Kidney (tissue), 14 donors: ENCODE data around the gene IMMT. TPM values are rescaled to one million over a fixed set of nuclear protein-coding genes. Genes with fewer than 3 reads are reported as not detected.

Experiments used
- DNase-seq, 5 donors: peaks; one replicate each; pipeline ENCODE4 v3.0.0-alpha.2; 2013 to 2020
- FAIRE-seq: peaks from 2 replicates; lab custom pipeline; 2012; peaks lifted over from hg19 to GRCh38; lab: Jason Lieb, UNC
- H3K27ac ChIP-seq, 2 donors: one replicate each; pipeline ENCODE4 v1.7.0; 2013; ENCODE audit warnings: low read depth in 2 of 2, low read length in 2 of 2, inconsistent platforms in 1 of 2
- H3K27me3 ChIP-seq: one replicate; pipeline ENCODE4 v1.7.1; 2013; ENCODE audit warnings: low read length, inconsistent platforms; ENCODE audit not compliant: control insufficient read depth, insufficient read depth
- H3K36me3 ChIP-seq, 3 donors: one replicate each; pipeline versions ENCODE4 v1.7.0 to v1.7.1; 2013; ENCODE audit warnings: low read length in 3 of 3, control low read depth in 1 of 3, inconsistent platforms in 1 of 3; ENCODE audit not compliant: insufficient read depth in 3 of 3, control insufficient read depth in 2 of 3
- H3K4me1 ChIP-seq, 3 donors: one replicate each; pipeline versions ENCODE4 v1.7.0 to v1.7.1; 2013; ENCODE audit warnings: low read length in 3 of 3, inconsistent platforms in 1 of 3, low read depth in 1 of 3; ENCODE audit not compliant: control insufficient read depth in 2 of 3, insufficient read depth in 2 of 3
- H3K4me3 ChIP-seq, 3 donors: one replicate each; pipeline versions ENCODE4 v1.7.0 to v1.8.1; 2013; ENCODE audit warnings: low read length in 3 of 3, control low read depth in 1 of 3, inconsistent platforms in 1 of 3
- H3K9ac ChIP-seq, 3 donors: one replicate each; pipeline versions ENCODE4 v1.7.0 to v1.7.1; 2013; ENCODE audit warnings: low read length in 3 of 3, control low read depth in 1 of 3, inconsistent platforms in 1 of 3
- H3K9me3 ChIP-seq, 3 donors: one replicate each; pipeline versions ENCODE4 v1.7.0 to v1.7.1; 2013; ENCODE audit warnings: low read length in 3 of 3, control low read depth in 1 of 3, inconsistent platforms in 1 of 3; ENCODE audit not compliant: control insufficient read depth in 2 of 3, insufficient read depth in 1 of 3
- intact Hi-C: fragments of 100-400 bp; cut with DNase I; formaldehyde crosslinking; loops from one replicate; pipeline ENCODE4 v1.11.1; 2022
- polyA plus RNA-seq: library from polyadenylated mRNA; stranded (reverse); fragments of 350-450 nt; fragmentation: Illumina TruSeq; extraction: RNeasy Lipid Tissue Mini Kit (QIAGEN cat#74804); gene quantifications from one replicate; pipeline ENCODE4 v1.2.3, GENCODE V29; 2014; ENCODE audit warnings: low read depth, low replicate concordance; ENCODE audit not compliant: insufficient read depth
- total RNA-seq: library from RNA; stranded (reverse); fragmentation: NEBNext Ultra II Directional; extraction: Animal tissue kit (Norgen Biotek cat#: 25700); gene quantifications from one replicate; pipeline ENCODE4 v1.2.1, GENCODE V29; 2021
- TF ChIP-seq, protein P1 (sequence below): IDR thresholded peaks from 3 replicates; pipeline ENCODE4 v1.5.1; 2012; ENCODE audit warnings: mild to moderate bottlenecking, moderate library complexity, borderline replicate concordance; ENCODE audit not compliant: insufficient read depth; ENCODE audit errors: extremely low read depth
- donor health status: control.
- donor health status: control.
- donor health status: control.
- donor health status: control.
- donor health status: control.
- donor health status: DM: yes; HTN: yes; CAD: no.
- donor health status: Normal renal cell carcinoma (clear cell type).

The IMMT gene
- total and polyA plus RNA-seq, 2 donors from 2014 or later, result 74.0 to 113 TPM

DNA sequence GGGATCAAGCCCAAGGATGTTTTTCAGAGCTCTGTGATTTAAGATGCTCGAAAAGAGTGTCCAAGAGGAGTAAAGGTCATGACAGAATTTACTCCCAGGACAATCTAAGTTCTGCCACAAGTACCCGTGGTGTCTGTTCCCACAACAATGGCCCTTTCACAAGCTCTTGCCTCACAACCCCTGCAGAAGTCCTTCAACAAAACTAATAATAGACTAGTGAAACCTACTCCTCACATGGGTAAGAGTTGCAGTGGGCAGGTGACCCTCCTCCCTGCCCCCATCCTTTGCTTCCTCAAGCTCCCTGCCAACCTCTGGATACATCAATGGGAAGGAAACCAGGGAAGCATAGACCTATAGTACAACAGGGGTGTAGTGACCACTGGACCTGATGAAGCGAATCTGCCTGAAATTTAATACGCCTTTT is 54.3 kb downstream of the IMMT start:
- Histone ChIP-seq H3K27me3 (no peaks in the 10 kb centered on the region), H3K36me3 (peaks cover 18 to 69% (median 48%) of the 10 kb centered on the region in 3 donors), H3K27ac (no peak overlapping the region), H3K9ac (no peak overlapping the region), H3K9me3 (no peaks in the 10 kb centered on the region), H3K4me3 (no peak overlapping the region), H3K4me1 (no peaks in the 10 kb centered on the region)
- TF ChIP-seq, protein P1, sequence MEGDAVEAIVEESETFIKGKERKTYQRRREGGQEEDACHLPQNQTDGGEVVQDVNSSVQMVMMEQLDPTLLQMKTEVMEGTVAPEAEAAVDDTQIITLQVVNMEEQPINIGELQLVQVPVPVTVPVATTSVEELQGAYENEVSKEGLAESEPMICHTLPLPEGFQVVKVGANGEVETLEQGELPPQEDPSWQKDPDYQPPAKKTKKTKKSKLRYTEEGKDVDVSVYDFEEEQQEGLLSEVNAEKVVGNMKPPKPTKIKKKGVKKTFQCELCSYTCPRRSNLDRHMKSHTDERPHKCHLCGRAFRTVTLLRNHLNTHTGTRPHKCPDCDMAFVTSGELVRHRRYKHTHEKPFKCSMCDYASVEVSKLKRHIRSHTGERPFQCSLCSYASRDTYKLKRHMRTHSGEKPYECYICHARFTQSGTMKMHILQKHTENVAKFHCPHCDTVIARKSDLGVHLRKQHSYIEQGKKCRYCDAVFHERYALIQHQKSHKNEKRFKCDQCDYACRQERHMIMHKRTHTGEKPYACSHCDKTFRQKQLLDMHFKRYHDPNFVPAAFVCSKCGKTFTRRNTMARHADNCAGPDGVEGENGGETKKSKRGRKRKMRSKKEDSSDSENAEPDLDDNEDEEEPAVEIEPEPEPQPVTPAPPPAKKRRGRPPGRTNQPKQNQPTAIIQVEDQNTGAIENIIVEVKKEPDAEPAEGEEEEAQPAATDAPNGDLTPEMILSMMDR, result no peak
- DNase-seq (peak in 4 of 5 donors; percentile 56 to 82 (median 66)), FAIRE-seq (no peak)
- intact Hi-C loops, result no loop called here

DNA sequence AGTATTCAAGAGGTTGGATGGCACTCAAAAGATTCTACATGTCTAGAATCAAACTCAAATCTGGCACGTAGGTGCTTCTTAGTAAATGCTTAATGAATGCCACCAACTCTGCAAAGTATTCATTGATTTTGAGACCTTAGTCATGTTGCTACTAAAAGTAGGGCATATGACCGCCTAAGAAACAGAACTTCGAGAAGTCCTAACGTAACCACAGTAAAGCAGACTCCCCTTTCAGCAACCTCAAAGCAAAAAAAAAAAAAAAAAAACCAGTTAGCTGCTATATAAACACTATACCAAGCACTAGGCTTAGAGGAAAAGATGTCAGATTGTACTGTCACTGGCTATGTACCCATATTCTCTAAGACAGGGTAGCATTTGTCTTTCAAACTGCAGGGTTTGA is 55.3 kb downstream of the IMMT start:
- H3K27me3 ChIP-seq, result no peaks in the 10 kb centered on the region
- no peak overlapping the region for H3K4me3 ChIP-seq
- peaks cover 16 to 69% (median 51%) of the 10 kb centered on the region in 3 donors for H3K36me3 ChIP-seq
- no peak overlapping the region for H3K27ac ChIP-seq
- TF ChIP-seq, protein P1, result no peak
- DNase-seq (no peak), FAIRE-seq (no peak)
- H3K9ac ChIP-seq, result no peak overlapping the region
- no peaks in the 10 kb centered on the region for H3K9me3 ChIP-seq
- intact Hi-C loops, result no loop called here
- no peaks in the 10 kb centered on the region for H3K4me1 ChIP-seq

DNA sequence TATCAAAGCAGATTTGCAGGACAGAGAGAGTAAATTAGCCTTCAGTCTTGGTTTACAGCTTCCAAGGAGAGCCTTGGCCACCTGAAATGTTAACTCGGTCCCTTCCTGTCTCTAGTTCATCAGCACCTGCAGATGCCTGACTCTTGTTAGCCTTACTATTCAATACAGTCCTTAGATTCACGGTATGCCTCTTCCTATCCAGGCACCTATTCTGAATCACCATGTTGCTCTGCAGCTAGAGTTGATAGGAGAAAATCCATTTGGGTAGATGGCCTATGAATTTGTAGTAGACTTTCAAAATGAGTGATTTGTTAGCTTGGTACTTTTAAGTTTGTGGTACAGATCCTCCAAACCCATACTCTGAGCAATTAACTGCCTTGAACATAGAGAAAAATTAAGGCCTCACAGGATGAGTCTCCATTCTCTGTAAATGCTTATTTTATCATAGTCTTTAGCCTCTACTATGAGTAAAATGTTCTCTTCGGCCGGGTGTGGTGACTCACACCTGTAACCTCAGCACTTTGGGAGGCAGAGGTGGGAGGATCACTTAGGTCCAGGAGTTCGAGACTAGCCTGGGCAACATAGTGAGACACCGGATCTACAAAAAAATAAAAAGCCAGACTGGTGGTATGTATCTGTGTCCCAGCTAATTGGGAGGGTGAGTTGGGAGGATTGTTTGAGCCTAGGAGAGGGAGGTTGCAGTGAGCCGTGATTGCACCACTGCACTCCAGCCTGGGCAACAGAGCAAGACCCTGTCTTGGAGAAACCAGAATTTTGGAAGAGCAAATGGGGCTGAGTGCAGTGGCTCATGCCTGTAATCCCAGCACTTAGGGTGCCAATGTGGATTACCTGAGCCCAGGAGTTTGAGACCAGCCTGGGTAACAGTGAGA is 56.3 kb downstream of the IMMT start:
- Histone ChIP-seq H3K27me3 (no peaks in the 10 kb centered on the region), H3K4me1 (no peaks in the 10 kb centered on the region), H3K9me3 (no peaks in the 10 kb centered on the region), H3K4me3 (no peak overlapping the region), H3K9ac (no peak overlapping the region), H3K36me3 (peaks cover 14 to 69% (median 53%) of the 10 kb centered on the region in 3 donors), H3K27ac (no peak overlapping the region)
- FAIRE-seq, result no peak
- TF ChIP-seq, protein P1, result no peak
- DNase-seq, result no peak
- intact Hi-C loops, result no loop called here
